Tibial nerve (tissue), 4 donors: ENCODE data around the gene KMT2B. TPM values are rescaled to one million over a fixed set of nuclear protein-coding genes. Genes with fewer than 3 reads are reported as not detected.

Source experiments
- DNase-seq, 2 donors: peaks; one replicate each; pipeline ENCODE4 v3.0.0-alpha.2; 2019; ENCODE audit warnings: low spot score in 2 of 2
- H3K27ac ChIP-seq, 4 donors: fragments of 200-600 bp; sonication (generic) in 3 of 4; one replicate each; pipeline ENCODE4 v1.5.1; 2017 to 2019; ENCODE audit warnings: mild to moderate bottlenecking in 1 of 4
- H3K27me3 ChIP-seq, 2 donors: fragments of 200-600 bp; sonication (generic) in 1 of 2; one replicate each; pipeline versions ENCODE4 v1.5.1 to v1.6.0; 2017 to 2019
- H3K36me3 ChIP-seq, 3 donors: fragments of 200-600 bp; sonication (generic); one replicate each; pipeline ENCODE4 v1.5.1; 2018 to 2019
- H3K4me1 ChIP-seq, 4 donors: fragments of 200-600 bp; sonication (generic) in 3 of 4; one replicate each; pipeline ENCODE4 v1.5.1; 2017 to 2019
- H3K4me3 ChIP-seq, 4 donors: fragments of 200-600 bp; sonication (generic) in 3 of 4; one replicate each; pipeline ENCODE4 v1.5.1; 2017 to 2019; ENCODE audit warnings: mild to moderate bottlenecking in 1 of 4, moderate library complexity in 1 of 4
- H3K9me3 ChIP-seq, 4 donors: fragments of 200-600 bp; sonication (generic) in 3 of 4; one replicate each; pipeline ENCODE4 v1.5.1; 2017 to 2019
- CTCF ChIP-seq, 5 experiments: fragments of 200-600 bp in 3 of 5; fragments of 450-650 bp in 2 of 5; sonication (generic) in 3 of 5; IDR thresholded peaks; one replicate each; pipeline ENCODE4 v1.5.1; 2016 to 2019; ENCODE audit warnings: antibody characterized with exemption in 5 of 5, mild to moderate bottlenecking in 3 of 5, moderate library complexity in 2 of 5
- EP300 ChIP-seq, 2 donors: sonication (generic); formaldehyde crosslinking; IDR thresholded peaks; one replicate each; pipeline ENCODE4 v1.6.1; 2017; ENCODE audit warnings: antibody characterized with exemption in 2 of 2, mild to moderate bottlenecking in 1 of 2
- POLR2A ChIP-seq, 2 donors: fragments of 450-650 bp; IDR thresholded peaks; one replicate each; pipeline ENCODE4 v1.6.1; 2017; ENCODE audit warnings: antibody characterized with exemption in 2 of 2, mild to moderate bottlenecking in 2 of 2, moderate library complexity in 2 of 2
- WGBS, 2 donors: methylation state at CpG; one replicate each; pipeline ENCODE4 v1.1.5; 2018; 5-methylcytosine and 5-hydroxymethylcytosine counted together
- total RNA-seq, 4 donors: library from RNA; depleted of rRNA; stranded (reverse); fragments of >200 nt; gene quantifications; one replicate each; pipeline ENCODE4 v1.1.0, GENCODE V29; 2016

KMT2B gene
- total RNA-seq, 4 donors from 2014 or later: 12.9 to 38.7 (median 25.5) TPM

- Histone ChIP-seq H3K4me1 (peaks cover 0 to 33% (median 23%) of the 10 kb centered on the region in 4 donors), H3K27me3 (no peaks in the 10 kb centered on the region), H3K4me3 (peak overlapping the region; percentile 42 to 87 (median 70)), H3K9me3 (no peaks in the 10 kb centered on the region), H3K27ac (peak overlapping the region; percentile 63 to 90 (median 83)), H3K36me3 (peaks cover 3 to 42% (median 4%) of the 10 kb centered on the region in 3 donors)
- 0% methylated on average over 56 to 60 of the region's 63 CpGs for WGBS, 2 donors
- TF ChIP-seq CTCF (IDR thresholded peaks at IDR 0.05) (peak in 2 of 5 experiments; percentile 18 to 28), EP300 (IDR thresholded peaks at IDR 0.05) (peak; percentile 80 to 82), POLR2A (IDR thresholded peaks at IDR 0.05) (peak; percentile 43 to 45)
- DNase-seq: peak; percentile 97 to 98
These were observed 22.8 kb downstream of the KMT2B start for GRCh38 chr19:35740423-35741202.

- Histone ChIP-seq H3K36me3 (peaks cover 3 to 37% (median 4%) of the 10 kb centered on the region in 3 donors), H3K9me3 (no peaks in the 10 kb centered on the region), H3K4me3 (peak overlapping the region; percentile 42 to 87 (median 70)), H3K27ac (peak overlapping the region; percentile 63 to 89 (median 83)), H3K27me3 (no peaks in the 10 kb centered on the region), H3K4me1 (peaks cover 0 to 38% (median 26%) of the 10 kb centered on the region in 4 donors)
- DNase-seq: no peak
- 8 to 14% methylated on average over 12 of the region's 12 CpGs for WGBS, 2 donors
- TF ChIP-seq POLR2A (IDR thresholded peaks at IDR 0.05) (no peak), EP300 (IDR thresholded peaks at IDR 0.05) (no peak), CTCF (IDR thresholded peaks at IDR 0.05) (no peak)
These were observed 23.4 kb downstream of the KMT2B start for GRCh38 chr19:35741203-35741515.

GRCh38 chr19:35742121-35742724, 24.4 kb downstream of the KMT2B start, which contains the start of gene IGFLR1:
IGFLR1 (minus strand) TSS chr19:35742452; CDS start chr19:35741180, 1,272 bp downstream.
- H3K27me3 ChIP-seq: no peaks in the 10 kb centered on the region
- no peak for DNase-seq
- H3K36me3 ChIP-seq: peaks cover 3 to 26% (median 4%) of the 10 kb centered on the region in 3 donors
- no peaks in the 10 kb centered on the region for H3K9me3 ChIP-seq
- peak within 1 kb of the TSS in 3 of 4 donors; percentile 77 to 89 (median 89) for H3K27ac ChIP-seq
- peak within 1 kb of the TSS in 2 of 4 donors; percentile 65 to 75 for H3K4me3 ChIP-seq
- 55 to 78% methylated on average over 9 of the region's 9 CpGs for WGBS, 2 donors
- peaks cover 0 to 47% (median 32%) of the 10 kb centered on the region in 4 donors for H3K4me1 ChIP-seq
- no peak for TF ChIP-seq POLR2A (IDR thresholded peaks at IDR 0.05)
- no peak for TF ChIP-seq EP300 (IDR thresholded peaks at IDR 0.05)
- no peak for TF ChIP-seq CTCF (IDR thresholded peaks at IDR 0.05)

- H3K4me1 ChIP-seq: peaks cover 0 to 58% (median 39%) of the 10 kb centered on the region in 4 donors
- no peak for DNase-seq
- no peaks in the 10 kb centered on the region for H3K27me3 ChIP-seq
- H3K36me3 ChIP-seq: peaks cover 0 to 10% (median 0%) of the 10 kb centered on the region in 3 donors
- WGBS, 2 donors: 83 to 88% methylated on average over 19 of the region's 19 CpGs
- peak overlapping the region in 3 of 4 donors; percentile 99 to 100 (median 100) for H3K27ac ChIP-seq
- peak overlapping the region in 2 of 4 donors; percentile 85 to 90 for H3K4me3 ChIP-seq
- H3K9me3 ChIP-seq: no peaks in the 10 kb centered on the region
- TF ChIP-seq CTCF (IDR thresholded peaks at IDR 0.05) (no peak), POLR2A (IDR thresholded peaks at IDR 0.05) (no peak), EP300 (IDR thresholded peaks at IDR 0.05) (no peak)
These were observed 26.0 kb downstream of the KMT2B start for GRCh38 chr19:35743640-35744429.
